Gastroesophageal sphincter (tissue), 3 donors: ENCODE results near the gene SPTB.

Experiments
- EP300 ChIP-seq: sonication (generic); formaldehyde crosslinking; IDR thresholded peaks from one replicate; pipeline ENCODE4 v1.6.1; 2017; ENCODE audit warnings: antibody characterized with exemption, mild to moderate bottlenecking
- POLR2A ChIP-seq, 2 donors: fragments of 450-650 bp; IDR thresholded peaks; one replicate each; pipeline ENCODE4 v1.6.1; 2017; ENCODE audit warnings: antibody characterized with exemption in 2 of 2, mild to moderate bottlenecking in 2 of 2, moderate library complexity in 1 of 2
- TF ChIP-seq, protein P1 (sequence below), 4 experiments: fragments of 200-600 bp in 2 of 4; fragments of 450-650 bp in 2 of 4; sonication (generic) in 1 of 4; IDR thresholded peaks; one replicate each; pipeline ENCODE4 v1.5.1; 2017 to 2019; ENCODE audit warnings: antibody characterized with exemption in 4 of 4, mild to moderate bottlenecking in 2 of 4, moderate library complexity in 2 of 4

GRCh38 chr14:64763085-64763782 is 116.5 kb downstream of the SPTB start:
- TF ChIP-seq, protein P1, sequence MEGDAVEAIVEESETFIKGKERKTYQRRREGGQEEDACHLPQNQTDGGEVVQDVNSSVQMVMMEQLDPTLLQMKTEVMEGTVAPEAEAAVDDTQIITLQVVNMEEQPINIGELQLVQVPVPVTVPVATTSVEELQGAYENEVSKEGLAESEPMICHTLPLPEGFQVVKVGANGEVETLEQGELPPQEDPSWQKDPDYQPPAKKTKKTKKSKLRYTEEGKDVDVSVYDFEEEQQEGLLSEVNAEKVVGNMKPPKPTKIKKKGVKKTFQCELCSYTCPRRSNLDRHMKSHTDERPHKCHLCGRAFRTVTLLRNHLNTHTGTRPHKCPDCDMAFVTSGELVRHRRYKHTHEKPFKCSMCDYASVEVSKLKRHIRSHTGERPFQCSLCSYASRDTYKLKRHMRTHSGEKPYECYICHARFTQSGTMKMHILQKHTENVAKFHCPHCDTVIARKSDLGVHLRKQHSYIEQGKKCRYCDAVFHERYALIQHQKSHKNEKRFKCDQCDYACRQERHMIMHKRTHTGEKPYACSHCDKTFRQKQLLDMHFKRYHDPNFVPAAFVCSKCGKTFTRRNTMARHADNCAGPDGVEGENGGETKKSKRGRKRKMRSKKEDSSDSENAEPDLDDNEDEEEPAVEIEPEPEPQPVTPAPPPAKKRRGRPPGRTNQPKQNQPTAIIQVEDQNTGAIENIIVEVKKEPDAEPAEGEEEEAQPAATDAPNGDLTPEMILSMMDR (IDR thresholded peaks at IDR 0.05) = no peak
- TF ChIP-seq POLR2A (IDR thresholded peaks at IDR 0.05) (no peak), EP300 (no peak)
